Liver (tissue), 9 donors: ENCODE results near the gene PHAX. TPM values are rescaled to one million over a fixed set of nuclear protein-coding genes. Genes with fewer than 3 reads are reported as not detected.
"Not testable (repeated sequence)": the region's sequence is repeated elsewhere in the genome, so short reads cannot be mapped to it uniquely, and the experiment has no call there.

ENCODE experiments used
- DNase-seq: peaks from one replicate; pipeline ENCODE4 v3.0.0-alpha.2; 2017; ENCODE audit warnings: low spot score
- H3K27ac ChIP-seq, 2 donors: one replicate each; pipeline ENCODE4 v1.7.0; 2013; ENCODE audit warnings: inconsistent platforms in 2 of 2, low read length in 2 of 2, control low read depth in 1 of 2, low read depth in 1 of 2, mild to moderate bottlenecking in 1 of 2
- H3K27me3 ChIP-seq, 4 donors: one replicate each; pipeline versions ENCODE4 v1.6.1 to v1.7.0; 2013; ENCODE audit warnings: low read length in 3 of 4, inconsistent platforms in 1 of 4, mild to moderate bottlenecking in 1 of 4, moderate library complexity in 1 of 4; ENCODE audit not compliant: control insufficient read depth in 4 of 4, insufficient read depth in 4 of 4
- H3K36me3 ChIP-seq, 4 donors: one replicate each; pipeline versions ENCODE4 v1.6.1 to v1.7.0; 2013; ENCODE audit warnings: low read length in 3 of 4, mild to moderate bottlenecking in 3 of 4, low read depth in 1 of 4, moderate library complexity in 1 of 4; ENCODE audit not compliant: control insufficient read depth in 4 of 4, insufficient read depth in 3 of 4
- H3K4me1 ChIP-seq, 4 donors: one replicate each; pipeline versions ENCODE4 v1.6.1 to v1.7.0; 2013; ENCODE audit warnings: low read length in 3 of 4, mild to moderate bottlenecking in 3 of 4, moderate library complexity in 1 of 4; ENCODE audit not compliant: control insufficient read depth in 4 of 4, insufficient read depth in 4 of 4
- H3K4me3 ChIP-seq, 3 donors: one replicate each; pipeline versions ENCODE4 v1.6.1 to v1.7.0; 2013; ENCODE audit warnings: low read length in 3 of 3, control low read depth in 1 of 3, low read depth in 1 of 3, mild to moderate bottlenecking in 1 of 3
- H3K9ac ChIP-seq, 2 donors: one replicate each; pipeline ENCODE4 v1.7.0; 2013; ENCODE audit warnings: low read length in 2 of 2, mild to moderate bottlenecking in 2 of 2, moderate library complexity in 2 of 2, control low read depth in 1 of 2, low read depth in 1 of 2
- H3K9me3 ChIP-seq, 4 donors: one replicate each; pipeline versions ENCODE4 v1.6.1 to v1.7.0; 2013; ENCODE audit warnings: low read length in 3 of 4; ENCODE audit not compliant: control insufficient read depth in 4 of 4
- EGR1 ChIP-seq, 2 donors: IDR thresholded peaks; 2 replicates each; pipeline ENCODE4 v1.6.1; 2016 to 2018; ENCODE audit warnings: antibody characterized with exemption in 2 of 2, low read depth in 2 of 2
- FOXA1 ChIP-seq: IDR thresholded peaks from 2 replicates; pipeline ENCODE4 v1.6.1; 2016; ENCODE audit warnings: antibody characterized with exemption
- HNF4A ChIP-seq, 2 donors: conservative IDR thresholded peaks; 2 replicates each; pipeline ENCODE4 v1.6.1; 2016; ENCODE audit warnings: antibody characterized with exemption in 2 of 2, mild to moderate bottlenecking in 2 of 2
- HNF4G ChIP-seq: IDR thresholded peaks from 2 replicates; pipeline ENCODE4 v1.6.1; 2016; ENCODE audit warnings: antibody characterized with exemption
- JUND ChIP-seq, 2 donors: IDR thresholded peaks; 2 replicates each; pipeline ENCODE4 v1.6.1; 2016; ENCODE audit warnings: antibody characterized with exemption in 2 of 2
- NR2F2 ChIP-seq: IDR thresholded peaks from 2 replicates; pipeline ENCODE4 v1.6.1; 2016; ENCODE audit warnings: antibody characterized with exemption
- REST ChIP-seq: IDR thresholded peaks from 2 replicates; pipeline ENCODE4 v1.6.1; 2016; ENCODE audit warnings: antibody characterized with exemption, mild to moderate bottlenecking
- RXRA ChIP-seq, 2 donors: IDR thresholded peaks; 2 replicates each; pipeline ENCODE4 v1.6.1; 2017 to 2018; ENCODE audit warnings: antibody characterized with exemption in 2 of 2, mild to moderate bottlenecking in 1 of 2
- SP1 ChIP-seq: IDR thresholded peaks from 2 replicates; pipeline ENCODE4 v1.6.1; 2018; ENCODE audit warnings: antibody characterized with exemption, mild to moderate bottlenecking
- TAF1 ChIP-seq: conservative IDR thresholded peaks from 2 replicates; pipeline ENCODE4 v1.6.1; 2016; ENCODE audit warnings: antibody characterized with exemption, mild to moderate bottlenecking
- ZBTB33 ChIP-seq: IDR thresholded peaks from 2 replicates; pipeline ENCODE4 v1.6.1; 2016; ENCODE audit warnings: antibody characterized with exemption
- WGBS: extraction: QIAGEN DNeasy Blood & Tissue Kit; methylation state at CpG from one replicate; pipeline ENCODE4 v1.1.7; 2013; 5-methylcytosine and 5-hydroxymethylcytosine counted together
- polyA plus RNA-seq, 2 donors: library from polyadenylated mRNA; stranded (reverse) in 1 of 2; unstranded in 1 of 2; fragments of 200-250 nt in 1 of 2; fragments of >200 nt in 1 of 2; fragmentation: Nextera tagmentation in 1 of 2; extraction: Ambion mirVana in 1 of 2; gene quantifications; one replicate each; pipeline versions ENCODE4 v1.2.1 to v1.2.3, GENCODE V29; 2013 to 2015
- total RNA-seq, 2 donors: library from RNA; depleted of rRNA; stranded (reverse); fragments of >200 nt; gene quantifications; one replicate each; pipeline ENCODE4 v1.2.3, GENCODE V29; 2014
- TF ChIP-seq, protein P1 (sequence below): IDR thresholded peaks from 2 replicates; pipeline ENCODE4 v1.6.1; 2016; ENCODE audit warnings: antibody characterized with exemption
- donor health status: healthy.
- donor health status: healthy.
- donor health status: healthy.
- donor health status: healthy.
- donor health status: healthy.

Gene PHAX
- total and polyA plus RNA-seq, 4 donors = 10.3 to 32.6 (median 25.1) TPM

DNA sequence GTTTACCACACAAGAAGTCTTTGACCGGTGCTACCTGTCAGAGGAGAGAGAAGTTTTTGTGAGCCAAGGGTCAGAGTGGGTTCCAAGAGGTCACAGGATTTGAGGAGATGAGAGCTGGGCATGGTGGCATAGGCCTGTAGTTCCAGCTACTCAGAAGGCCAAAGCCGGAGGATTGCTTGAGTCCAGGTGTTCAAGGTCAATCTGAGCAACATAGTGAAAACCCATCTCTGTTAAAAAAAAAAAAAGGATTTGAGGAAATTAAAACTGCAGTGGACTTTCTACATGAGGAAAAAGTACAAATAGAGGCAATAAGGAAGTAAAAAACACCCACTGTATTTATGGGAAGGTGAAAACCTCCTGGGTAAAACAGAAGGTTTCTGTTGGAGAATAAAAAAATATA is 63.8 kb downstream of the PHAX start:
- no peak overlapping the region for H3K4me3 ChIP-seq
- TF ChIP-seq JUND (IDR thresholded peaks at IDR 0.05) = no peak
- TF ChIP-seq HNF4A (conservative IDR thresholded peaks at IDR 0.05) = no peak
- no peak for TF ChIP-seq TAF1
- no peak for TF ChIP-seq FOXA1
- no peak for TF ChIP-seq SP1
- TF ChIP-seq REST = no peak
- TF ChIP-seq EGR1 (IDR thresholded peaks at IDR 0.05; ENCODE audit: low read depth in 2 of 2) = no peak
- TF ChIP-seq, protein P1, sequence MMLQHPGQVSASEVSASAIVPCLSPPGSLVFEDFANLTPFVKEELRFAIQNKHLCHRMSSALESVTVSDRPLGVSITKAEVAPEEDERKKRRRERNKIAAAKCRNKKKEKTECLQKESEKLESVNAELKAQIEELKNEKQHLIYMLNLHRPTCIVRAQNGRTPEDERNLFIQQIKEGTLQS = no peak
- no peak for TF ChIP-seq NR2F2
- no peak for TF ChIP-seq HNF4G
- TF ChIP-seq ZBTB33 = no peak
- no peak for TF ChIP-seq RXRA (IDR thresholded peaks at IDR 0.05)
- 60% methylated on average over 2 of the region's 2 CpGs for WGBS
- no peak for DNase-seq
- H3K36me3 ChIP-seq = no peaks in the 10 kb centered on the region
- H3K9ac ChIP-seq = no peak overlapping the region
- no peaks in the 10 kb centered on the region for H3K27me3 ChIP-seq
- no peak overlapping the region for H3K27ac ChIP-seq
- no peaks in the 10 kb centered on the region for H3K9me3 ChIP-seq
- no peaks in the 10 kb centered on the region for H3K4me1 ChIP-seq

- not testable (repeated sequence) for H3K27ac ChIP-seq, H3K27me3 ChIP-seq, H3K9ac ChIP-seq, H3K9me3 ChIP-seq, DNase-seq, H3K36me3 ChIP-seq, H3K4me3 ChIP-seq, H3K4me1 ChIP-seq
- 98% methylated on average over 1 of the region's 1 CpG for WGBS
Observed at GRCh38 chr5:126670109-126670508, 69.4 kb downstream of the PHAX start.

DNA sequence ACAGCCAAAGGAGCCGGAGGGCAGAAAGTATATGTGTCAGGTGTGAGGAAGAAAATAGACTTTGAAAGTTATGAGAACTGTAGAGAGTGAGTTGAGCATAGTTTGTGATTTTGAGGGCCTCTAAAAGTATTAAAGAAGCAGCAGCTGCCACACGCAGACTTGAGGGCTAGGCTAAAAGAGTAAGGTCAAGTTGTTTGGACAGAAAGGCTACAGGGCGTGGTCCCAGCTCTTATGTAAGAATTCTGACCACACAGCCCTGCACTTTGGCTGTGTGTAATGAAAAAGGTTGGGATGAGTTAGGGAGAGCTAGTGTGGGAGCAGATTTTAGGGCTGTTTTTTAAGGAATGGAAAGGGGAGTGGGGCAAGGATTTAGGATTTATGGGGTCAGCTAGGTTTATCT is 70.9 kb downstream of the PHAX start:
- 83% methylated on average over 3 of the region's 3 CpGs for WGBS
- not testable (repeated sequence) for H3K36me3 ChIP-seq, DNase-seq, H3K27me3 ChIP-seq, H3K9ac ChIP-seq, H3K4me3 ChIP-seq, H3K27ac ChIP-seq, H3K9me3 ChIP-seq, H3K4me1 ChIP-seq
